HepG2 (cell line): ENCODE measurements around the gene PRDX2. TPM values are rescaled to one million over a fixed set of nuclear protein-coding genes. Genes with fewer than 3 reads are reported as not detected.

Experiments
- BRD4 ChIP-seq: sonication (generic); formaldehyde crosslinking; IDR thresholded peaks from 2 replicates; pipeline ENCODE4 v1.4.0; 2020; ENCODE audit warnings: missing genetic modification reagents
- CHD4 ChIP-seq: fragments of 200-600 bp; sonication (generic); IDR thresholded peaks from 2 replicates; pipeline ENCODE4 v1.7.0; 2017; ENCODE audit warnings: mild to moderate bottlenecking, low read length, borderline replicate concordance
- EHMT2 ChIP-seq: fragments of 200-600 bp; sonication (generic); IDR thresholded peaks from 2 replicates; pipeline ENCODE4 v1.7.0; 2017; ENCODE audit warnings: antibody characterized with exemption, low read depth, low read length, borderline replicate concordance
- ELF3 ChIP-seq: IDR thresholded peaks from 2 replicates; pipeline ENCODE4 v1.6.1; 2016; ENCODE audit warnings: missing genetic modification reagents, missing compliant biosample characterization
- FIP1L1 ChIP-seq: fragments of 200-400 bp; formaldehyde crosslinking; IDR thresholded peaks from 2 replicates; pipeline ENCODE4 v1.6.1; 2018; ENCODE audit warnings: low read depth, mild to moderate bottlenecking, low read length, moderate library complexity, borderline replicate concordance; ENCODE audit not compliant: insufficient read depth
- HNF4G ChIP-seq, 2 experiments: sonication (generic) in 1 of 2; formaldehyde crosslinking in 1 of 2; IDR thresholded peaks; 2 replicates each; pipeline versions ENCODE4 v1.4.0 to v1.6.1; 2011 to 2020; ENCODE audit warnings: borderline replicate concordance in 2 of 2, low read depth in 2 of 2, mild to moderate bottlenecking in 2 of 2, low read length in 1 of 2, missing genetic modification reagents in 1 of 2, moderate library complexity in 1 of 2
- HNRNPH1 ChIP-seq: fragments of 200-400 bp; formaldehyde crosslinking; optimal IDR thresholded peaks from 2 replicates; pipeline ENCODE3; 2017; ENCODE audit warnings: mild to moderate bottlenecking, low read depth, low read length
- JUNB ChIP-seq: sonication (generic); formaldehyde crosslinking; IDR thresholded peaks from 2 replicates; pipeline ENCODE4 v1.8.0; 2022; ENCODE audit warnings: missing genetic modification reagents, mild to moderate bottlenecking, borderline replicate concordance
- KLF15 ChIP-seq: sonication (generic); formaldehyde crosslinking; IDR thresholded peaks from 2 replicates; pipeline ENCODE4 v1.8.1; 2023; ENCODE audit warnings: borderline replicate concordance, mild to moderate bottlenecking, inconsistent platforms, missing genetic modification reagents, mixed read lengths
- MAFG ChIP-seq: sonication (generic); formaldehyde crosslinking; IDR thresholded peaks from 2 replicates; pipeline ENCODE4 v1.5.1; 2020; ENCODE audit warnings: mild to moderate bottlenecking, missing genetic modification reagents
- MED1 ChIP-seq: sonication (generic); formaldehyde crosslinking; IDR thresholded peaks from 2 replicates; pipeline ENCODE4 v1.4.0; 2020; ENCODE audit warnings: missing genetic modification reagents
- NCOA2 ChIP-seq: sonication (generic); formaldehyde crosslinking; IDR thresholded peaks from 2 replicates; pipeline ENCODE4 v1.8.0; 2022; ENCODE audit warnings: inconsistent platforms
- SKI ChIP-seq: fragments of 450-650 bp; IDR thresholded peaks from one replicate; pipeline ENCODE4 v1.6.1; 2018; ENCODE audit warnings: mild to moderate bottlenecking; ENCODE audit not compliant: partially characterized antibody
- SP2 ChIP-seq: sonication (generic); formaldehyde crosslinking; IDR thresholded peaks from 2 replicates; pipeline ENCODE4 v1.5.1; 2020; ENCODE audit warnings: mild to moderate bottlenecking, missing genetic modification reagents
- ZMYM3 ChIP-seq: sonication (generic); formaldehyde crosslinking; IDR thresholded peaks from 2 replicates; pipeline ENCODE4 v1.5.1; 2020; ENCODE audit warnings: mild to moderate bottlenecking, missing genetic modification reagents
- ZNF251 ChIP-seq: sonication (generic); formaldehyde crosslinking; IDR thresholded peaks from 2 replicates; pipeline ENCODE4 v1.9.0; 2021; ENCODE audit warnings: mild to moderate bottlenecking, missing genetic modification reagents
- ZNF468 ChIP-seq: sonication (generic); formaldehyde crosslinking; IDR thresholded peaks from 2 replicates; pipeline ENCODE4 v1.8.0; 2022; ENCODE audit warnings: mild to moderate bottlenecking, moderate library complexity, missing genetic modification reagents
- ZNF552 ChIP-seq: sonication (generic); formaldehyde crosslinking; IDR thresholded peaks from 2 replicates; pipeline ENCODE4 v1.9.0; 2022; ENCODE audit warnings: missing genetic modification reagents, mild to moderate bottlenecking, borderline replicate concordance
- ZNF577 ChIP-seq: sonication (generic); formaldehyde crosslinking; IDR thresholded peaks from 2 replicates; pipeline ENCODE4 v1.4.0; 2020; ENCODE audit warnings: mild to moderate bottlenecking, low read depth, missing genetic modification reagents, borderline replicate concordance
- ZNF607 ChIP-seq: sonication (generic); formaldehyde crosslinking; IDR thresholded peaks from 2 replicates; pipeline ENCODE4 v1.5.1; 2020; ENCODE audit warnings: missing genetic modification reagents, mild to moderate bottlenecking, borderline replicate concordance
- ZNF75D ChIP-seq: sonication (generic); formaldehyde crosslinking; IDR thresholded peaks from 2 replicates; pipeline ENCODE4 v1.8.1; 2023; ENCODE audit warnings: missing genetic modification reagents, mild to moderate bottlenecking, borderline replicate concordance
- ZNF878 ChIP-seq: sonication (generic); formaldehyde crosslinking; IDR thresholded peaks from 2 replicates; pipeline ENCODE4 v1.8.1; 2023; ENCODE audit warnings: mild to moderate bottlenecking, missing genetic modification reagents, moderate library complexity
- ZSCAN30 ChIP-seq: sonication (generic); formaldehyde crosslinking; IDR thresholded peaks from 2 replicates; pipeline ENCODE4 v1.5.0; 2020; ENCODE audit warnings: mild to moderate bottlenecking, missing genetic modification reagents
- polyA plus RNA-seq, 8 experiments: library from polyadenylated mRNA; depleted of rRNA in 3 of 8; stranded (reverse) in 7 of 8; unstranded in 1 of 8; fragments of >200 nt; fragmentation: Illumina TruSeq in 4 of 8; extraction: Trizol in 4 of 8; gene quantifications; 2 replicates each; pipeline versions ENCODE4 v1.2.1 to v1.2.3, GENCODE V29; 2011 to 2016; ENCODE audit warnings: low read depth in 4 of 8, missing spikeins in 1 of 8, mixed read lengths in 1 of 8; ENCODE audit not compliant: insufficient read depth in 1 of 8
- total RNA-seq, 5 experiments: library from RNA; depleted of rRNA; stranded (reverse); fragments of >200 nt; fragmentation: Illumina TruSeq; extraction: Trizol; gene quantifications; 2 replicates each; pipeline ENCODE4 v1.2.3, GENCODE V29; 2016; ENCODE audit warnings: low read depth in 1 of 5
- TF ChIP-seq, protein P1 (sequence below): sonication (generic); formaldehyde crosslinking; IDR thresholded peaks from 2 replicates; pipeline ENCODE4 v1.9.0; 2021; ENCODE audit warnings: missing genetic modification reagents, borderline replicate concordance
- TF ChIP-seq, protein P2 (sequence below): sonication (generic); formaldehyde crosslinking; IDR thresholded peaks from 2 replicates; pipeline ENCODE4 v1.4.0; 2020; ENCODE audit warnings: missing genetic modification reagents
- TF ChIP-seq, protein P3 (sequence below): IDR thresholded peaks from 2 replicates; pipeline ENCODE4 v1.6.1; 2016; ENCODE audit warnings: missing genetic modification reagents, missing compliant biosample characterization

The PRDX2 gene
- total and polyA plus RNA-seq, 2 of the 13 experiments (the other 11 are each of a cell fraction or from before 2014, with no cell fraction given) = 218 to 381 TPM

DNA sequence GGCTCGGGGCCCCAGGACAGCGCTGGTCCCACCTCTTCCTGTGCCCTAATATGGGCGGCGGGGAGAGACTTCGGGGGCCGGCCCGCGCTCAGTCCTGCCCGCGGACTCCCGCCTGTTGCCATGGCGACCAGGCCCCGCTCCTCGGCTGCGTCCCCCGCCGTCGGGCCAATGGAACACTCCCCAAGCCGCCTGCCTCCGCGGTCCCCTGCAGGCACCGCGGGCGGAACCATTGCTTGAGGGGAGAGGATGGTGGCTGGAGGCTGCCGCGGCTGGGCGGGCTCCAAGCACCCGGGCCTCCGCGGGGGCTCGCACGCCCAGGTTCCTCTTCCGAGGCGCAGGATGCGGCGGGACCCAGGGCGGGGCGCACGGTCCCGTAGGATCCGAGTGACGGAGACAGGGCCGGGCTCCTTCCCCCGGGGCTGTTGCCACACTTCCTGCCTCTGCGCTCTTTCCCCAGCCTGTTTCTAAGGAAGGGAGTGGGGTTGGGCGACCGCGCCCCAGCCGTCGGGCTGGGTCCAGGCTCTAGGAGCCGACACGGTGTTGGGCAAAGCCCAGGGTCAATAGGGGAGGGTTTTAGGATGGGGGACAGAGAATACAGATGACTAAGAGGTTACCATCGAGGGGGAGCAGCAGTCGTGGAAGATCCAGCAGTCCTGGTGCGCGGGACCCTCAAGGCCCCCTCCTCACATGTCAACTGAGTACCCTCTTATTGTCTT lies 11.5 kb downstream of the PRDX2 start (continued):
- TF ChIP-seq, protein P1, sequence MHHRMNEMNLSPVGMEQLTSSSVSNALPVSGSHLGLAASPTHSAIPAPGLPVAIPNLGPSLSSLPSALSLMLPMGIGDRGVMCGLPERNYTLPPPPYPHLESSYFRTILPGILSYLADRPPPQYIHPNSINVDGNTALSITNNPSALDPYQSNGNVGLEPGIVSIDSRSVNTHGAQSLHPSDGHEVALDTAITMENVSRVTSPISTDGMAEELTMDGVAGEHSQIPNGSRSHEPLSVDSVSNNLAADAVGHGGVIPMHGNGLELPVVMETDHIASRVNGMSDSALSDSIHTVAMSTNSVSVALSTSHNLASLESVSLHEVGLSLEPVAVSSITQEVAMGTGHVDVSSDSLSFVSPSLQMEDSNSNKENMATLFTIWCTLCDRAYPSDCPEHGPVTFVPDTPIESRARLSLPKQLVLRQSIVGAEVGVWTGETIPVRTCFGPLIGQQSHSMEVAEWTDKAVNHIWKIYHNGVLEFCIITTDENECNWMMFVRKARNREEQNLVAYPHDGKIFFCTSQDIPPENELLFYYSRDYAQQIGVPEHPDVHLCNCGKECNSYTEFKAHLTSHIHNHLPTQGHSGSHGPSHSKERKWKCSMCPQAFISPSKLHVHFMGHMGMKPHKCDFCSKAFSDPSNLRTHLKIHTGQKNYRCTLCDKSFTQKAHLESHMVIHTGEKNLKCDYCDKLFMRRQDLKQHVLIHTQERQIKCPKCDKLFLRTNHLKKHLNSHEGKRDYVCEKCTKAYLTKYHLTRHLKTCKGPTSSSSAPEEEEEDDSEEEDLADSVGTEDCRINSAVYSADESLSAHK = no peak
- TF ChIP-seq, protein P2, sequence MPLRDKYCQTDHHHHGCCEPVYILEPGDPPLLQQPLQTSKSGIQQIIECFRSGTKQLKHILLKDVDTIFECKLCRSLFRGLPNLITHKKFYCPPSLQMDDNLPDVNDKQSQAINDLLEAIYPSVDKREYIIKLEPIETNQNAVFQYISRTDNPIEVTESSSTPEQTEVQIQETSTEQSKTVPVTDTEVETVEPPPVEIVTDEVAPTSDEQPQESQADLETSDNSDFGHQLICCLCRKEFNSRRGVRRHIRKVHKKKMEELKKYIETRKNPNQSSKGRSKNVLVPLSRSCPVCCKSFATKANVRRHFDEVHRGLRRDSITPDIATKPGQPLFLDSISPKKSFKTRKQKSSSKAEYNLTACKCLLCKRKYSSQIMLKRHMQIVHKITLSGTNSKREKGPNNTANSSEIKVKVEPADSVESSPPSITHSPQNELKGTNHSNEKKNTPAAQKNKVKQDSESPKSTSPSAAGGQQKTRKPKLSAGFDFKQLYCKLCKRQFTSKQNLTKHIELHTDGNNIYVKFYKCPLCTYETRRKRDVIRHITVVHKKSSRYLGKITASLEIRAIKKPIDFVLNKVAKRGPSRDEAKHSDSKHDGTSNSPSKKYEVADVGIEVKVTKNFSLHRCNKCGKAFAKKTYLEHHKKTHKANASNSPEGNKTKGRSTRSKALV (CRISPR knock-in tag) = no peak
- TF ChIP-seq MAFG (CRISPR knock-in tag) (no peak), SKI (no peak), ZNF552 (no peak), HNRNPH1 (no peak), ZMYM3 (no peak), KLF15 (CRISPR knock-in tag) (no peak), JUNB (CRISPR knock-in tag) (no peak), ZNF468 (no peak), FIP1L1 (no peak), ELF3 (CRISPR knock-in tag) (no peak; the same call in 1 of the 2 replicates), EHMT2 (no peak), HNF4G (IDR thresholded peaks at IDR 0.05; ENCODE audit: borderline replicate concordance, low read depth, low read length) (no peak), HNF4G (CRISPR knock-in tag; IDR thresholded peaks at IDR 0.05; ENCODE audit: borderline replicate concordance, low read depth) (no peak), ZSCAN30 (no peak), MED1 (CRISPR knock-in tag) (no peak), ZNF577 (CRISPR knock-in tag) (no peak), ZNF251 (CRISPR knock-in tag) (no peak), CHD4 (no peak), ZNF75D (CRISPR knock-in tag) (no peak), ZNF878 (CRISPR knock-in tag) (no peak), ZNF607 (no peak), NCOA2 (CRISPR knock-in tag) (no peak), SP2 (CRISPR knock-in tag) (no peak), BRD4 (no peak)
- TF ChIP-seq, protein P3, sequence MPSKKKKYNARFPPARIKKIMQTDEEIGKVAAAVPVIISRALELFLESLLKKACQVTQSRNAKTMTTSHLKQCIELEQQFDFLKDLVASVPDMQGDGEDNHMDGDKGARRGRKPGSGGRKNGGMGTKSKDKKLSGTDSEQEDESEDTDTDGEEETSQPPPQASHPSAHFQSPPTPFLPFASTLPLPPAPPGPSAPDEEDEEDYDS (CRISPR knock-in tag) = peak; percentile 44; the same call in 1 of the 2 replicates
